H1 (cell line): Measurements from ENCODE around the gene SLC35B2. TPM values are rescaled to one million over a fixed set of nuclear protein-coding genes. Genes with fewer than 3 reads are reported as not detected.

Source experiments
- CTCF ChIA-PET: fragments of 300-600 bp; sonication (Branson Sonifier 250); formaldehyde crosslinking; loops from one replicate; lab custom pipeline; 2021; ENCODE audit not compliant: partially characterized antibody; lab: Charles Lee
- POLR2A ChIA-PET: fragments of 300-600 bp; sonication (Branson Sonifier 250); formaldehyde crosslinking; loops from one replicate; lab custom pipeline; 2021; ENCODE audit warnings: inconsistent platforms; ENCODE audit not compliant: partially characterized antibody; lab: Charles Lee
- DNase-seq, 2 experiments: peaks; one replicate each; pipeline versions ENCODE4 v3.0.0 to v3.0.0-alpha.2; 2010 to 2022; ENCODE audit warnings: low spot score in 2 of 2, low read depth in 1 of 2, mixed read lengths in 1 of 2
- FAIRE-seq: peaks from 2 replicates; lab custom pipeline; 2011; peaks lifted over from hg19 to GRCh38; lab: Jason Lieb, UNC
- H2AFZ ChIP-seq: 2 replicates; pipeline ENCODE4 v1.8.1; 2012; ENCODE audit warnings: low read length, inconsistent platforms
- H2AK5ac ChIP-seq: 2 replicates; pipeline ENCODE4 v1.6.1; 2013; ENCODE audit warnings: low read depth, low read length
- H2BK120ac ChIP-seq: replicated peaks from 2 replicates; pipeline ENCODE3; 2013; ENCODE audit warnings: low read depth, low read length, inconsistent platforms
- H2BK12ac ChIP-seq: 2 replicates; pipeline ENCODE4 v1.6.1; 2013; ENCODE audit warnings: low read depth, low read length
- H2BK15ac ChIP-seq: 2 replicates; pipeline ENCODE4 v1.6.1; 2013; ENCODE audit warnings: low read length
- H2BK20ac ChIP-seq: 2 replicates; pipeline ENCODE4 v1.6.1; 2013; ENCODE audit warnings: low read length
- H2BK5ac ChIP-seq: 2 replicates; pipeline ENCODE4 v1.6.1; 2013; ENCODE audit warnings: low read depth, low read length
- H3K14ac ChIP-seq: 2 replicates; pipeline ENCODE4 v1.6.1; 2013; ENCODE audit warnings: inconsistent platforms; ENCODE audit not compliant: insufficient read length
- H3K18ac ChIP-seq: 2 replicates; pipeline ENCODE4 v1.6.1; 2013; ENCODE audit warnings: low read length; ENCODE audit errors: extremely low read depth
- H3K23ac ChIP-seq: 2 replicates; pipeline ENCODE4 v1.6.1; 2013; ENCODE audit warnings: inconsistent platforms; ENCODE audit not compliant: insufficient read length
- H3K23me2 ChIP-seq: 2 replicates; pipeline ENCODE4 v1.6.1; 2013; ENCODE audit warnings: low read depth, low read length
- H3K27ac ChIP-seq: 2 replicates; pipeline ENCODE4 v1.6.1; 2011; ENCODE audit warnings: low read depth, low read length, inconsistent platforms
- H3K27me3 ChIP-seq, 4 experiments: replicated peaks in 1 of 4; 1 replicate in 1 of 4; 2 replicates in 3 of 4; pipeline versions ENCODE4 v1.6.1 to v1.8.1; 2011 to 2013; ENCODE audit warnings: low read length in 3 of 4, mild to moderate bottlenecking in 3 of 4, inconsistent platforms in 2 of 4, mixed read lengths in 2 of 4, moderate library complexity in 1 of 4; ENCODE audit not compliant: control insufficient read depth in 3 of 4, insufficient read depth in 3 of 4; ENCODE audit errors: extremely low read depth in 1 of 4
- H3K36me3 ChIP-seq, 4 experiments: 2 replicates each; pipeline versions ENCODE4 v1.6.1 to v1.8.1; 2011 to 2013; ENCODE audit warnings: mild to moderate bottlenecking in 4 of 4, low read length in 3 of 4, moderate library complexity in 2 of 4, control low read depth in 1 of 4, inconsistent platforms in 1 of 4; ENCODE audit not compliant: insufficient read depth in 4 of 4, control insufficient read depth in 2 of 4
- H3K4ac ChIP-seq: replicated peaks from 2 replicates; pipeline ENCODE3; 2013; ENCODE audit warnings: low read length, low read depth, mixed read lengths, inconsistent platforms; ENCODE audit not compliant: insufficient read length
- H3K4me1 ChIP-seq, 4 experiments: replicated peaks in 1 of 4; 1 replicate in 1 of 4; 2 replicates in 3 of 4; pipeline versions ENCODE4 v1.6.1 to v1.8.1; 2011 to 2013; ENCODE audit warnings: low read length in 3 of 4, inconsistent platforms in 2 of 4, mixed read lengths in 1 of 4; ENCODE audit not compliant: insufficient read depth in 4 of 4, control insufficient read depth in 3 of 4
- H3K4me2 ChIP-seq, 2 experiments: 2 replicates each; pipeline versions ENCODE4 v1.6.1 to v1.8.1; 2011 to 2013; ENCODE audit warnings: low read depth in 2 of 2, low read length in 2 of 2, control low read depth in 1 of 2, inconsistent platforms in 1 of 2, mild to moderate bottlenecking in 1 of 2; ENCODE audit not compliant: insufficient read depth in 1 of 2
- H3K4me3 ChIP-seq, 4 experiments: fragments of 200-600, 300-600 bp in 1 of 4; sonication (generic), shearing (Covaris generic), sonication (Bioruptor Twin) in 1 of 4; 2 replicates each; pipeline versions ENCODE4 v1.5.1 to v1.8.1; 2011 to 2016; ENCODE audit warnings: low read length in 4 of 4, low read depth in 3 of 4, control low read depth in 2 of 4, inconsistent platforms in 2 of 4, mild to moderate bottlenecking in 2 of 4, mixed read lengths in 1 of 4, moderate library complexity in 1 of 4; ENCODE audit not compliant: insufficient read depth in 2 of 4; ENCODE audit errors: extremely low read depth in 1 of 4
- H3K56ac ChIP-seq: replicated peaks from 2 replicates; pipeline ENCODE3; 2013; ENCODE audit warnings: low read depth, mild to moderate bottlenecking, mixed read lengths, low read length, inconsistent platforms; ENCODE audit not compliant: insufficient read length
- H3K79me1 ChIP-seq: 2 replicates; pipeline ENCODE4 v1.6.1; 2013; ENCODE audit warnings: low read depth, low read length, control low read depth
- H3K79me2 ChIP-seq, 2 experiments: 2 replicates each; pipeline versions ENCODE4 v1.6.1 to v1.8.1; 2012 to 2013; ENCODE audit warnings: low read length in 2 of 2, mild to moderate bottlenecking in 2 of 2, inconsistent platforms in 1 of 2; ENCODE audit not compliant: insufficient read depth in 2 of 2, control insufficient read depth in 1 of 2
- H3K9ac ChIP-seq, 4 experiments: replicated peaks in 1 of 4; 1 replicate in 1 of 4; 2 replicates in 3 of 4; pipeline versions ENCODE4 v1.6.1 to v1.8.1; 2011 to 2013; ENCODE audit warnings: low read depth in 3 of 4, low read length in 3 of 4, control low read depth in 2 of 4, mild to moderate bottlenecking in 2 of 4, moderate library complexity in 2 of 4, inconsistent platforms in 1 of 4; ENCODE audit errors: extremely low read depth in 1 of 4
- H3K9me3 ChIP-seq, 2 experiments: 2 replicates each; pipeline versions ENCODE4 v1.6.1 to v1.8.1; 2012 to 2013; ENCODE audit warnings: mild to moderate bottlenecking in 2 of 2, moderate library complexity in 2 of 2, control low read depth in 1 of 2, inconsistent platforms in 1 of 2, low read depth in 1 of 2, low read length in 1 of 2, mixed read lengths in 1 of 2; ENCODE audit not compliant: insufficient read depth in 2 of 2
- H4K20me1 ChIP-seq, 2 experiments: replicated peaks in 1 of 2; 2 replicates each; pipeline versions ENCODE3 to v1.8.1; 2011 to 2013; ENCODE audit warnings: inconsistent platforms in 2 of 2, low read length in 2 of 2, mild to moderate bottlenecking in 1 of 2; ENCODE audit not compliant: insufficient read depth in 2 of 2, control insufficient read depth in 1 of 2
- H4K5ac ChIP-seq: 2 replicates; pipeline ENCODE4 v1.6.1; 2013; ENCODE audit warnings: low read length, low read depth, mixed read lengths, inconsistent platforms; ENCODE audit not compliant: insufficient read length
- H4K8ac ChIP-seq: 2 replicates; pipeline ENCODE4 v1.8.0; 2013; ENCODE audit warnings: mild to moderate bottlenecking, moderate library complexity, low read length, inconsistent platforms; ENCODE audit not compliant: insufficient read depth; ENCODE audit errors: extremely low read depth
- H4K91ac ChIP-seq: replicated peaks from 2 replicates; pipeline ENCODE3; 2013; ENCODE audit warnings: low read length, mixed read lengths, inconsistent platforms; ENCODE audit not compliant: insufficient read length
- CBX5 ChIP-seq: fragments of 300-800, 300-1000 bp; sonication (generic); IDR thresholded peaks from 2 replicates; pipeline ENCODE4 v1.7.1; 2016; ENCODE audit warnings: antibody characterized with exemption, low read length, low read depth
- CHD2 ChIP-seq: IDR thresholded peaks from 2 replicates; pipeline ENCODE4 v1.6.1; 2012; ENCODE audit warnings: low read length, improper control_type of control experiment
- NANOG ChIP-seq: IDR thresholded peaks from 2 replicates; pipeline ENCODE4 v1.6.1; 2011; ENCODE audit warnings: low read length, low read depth, mild to moderate bottlenecking, inconsistent platforms; ENCODE audit not compliant: insufficient read depth, poor library complexity, severe bottlenecking
- NRF1 ChIP-seq: IDR thresholded peaks from 2 replicates; pipeline ENCODE4 v1.6.1; 2011; ENCODE audit warnings: mild to moderate bottlenecking, low read depth, low read length, improper control_type of control experiment
- POLR2A ChIP-seq, 2 experiments: IDR thresholded peaks; 1 replicate in 1 of 2; 2 replicates in 1 of 2; pipeline ENCODE4 v1.6.1; 2011; ENCODE audit warnings: low read depth in 2 of 2, low read length in 2 of 2, mild to moderate bottlenecking in 2 of 2; ENCODE audit errors: control extremely low read depth in 1 of 2
- POLR2AphosphoS5 ChIP-seq: IDR thresholded peaks from 2 replicates; pipeline ENCODE4 v1.6.1; 2011; ENCODE audit warnings: low read depth, low read length
- RFX5 ChIP-seq: IDR thresholded peaks from 2 replicates; pipeline ENCODE4 v1.6.1; 2011; ENCODE audit warnings: low read depth, low read length, improper control_type of control experiment, borderline replicate concordance
- SP1 ChIP-seq: IDR thresholded peaks from 2 replicates; pipeline ENCODE4 v1.6.1; 2011; ENCODE audit warnings: low read depth, low read length
- SP2 ChIP-seq: IDR thresholded peaks from 2 replicates; pipeline ENCODE4 v1.6.1; 2012; ENCODE audit warnings: mild to moderate bottlenecking, low read length, inconsistent platforms
- WGBS, 2 experiments: shearing (Covaris generic) in 1 of 2; methylation state at CpG; one replicate each; pipeline versions ENCODE4 v1.1.6 to v1.1.7; 2013 to 2015; ENCODE audit warnings: low lambda C conversion rate in 2 of 2, mixed read lengths in 2 of 2, inconsistent platforms in 1 of 2, low coverage in 1 of 2, missing lambda C conversion rate in 1 of 2; ENCODE audit not compliant: insufficient replicate concordance in 2 of 2, insufficient coverage in 1 of 2, insufficient read length in 1 of 2; ENCODE audit errors: extremely low coverage in 1 of 2, missing lambda C conversion rate in 1 of 2; 5-methylcytosine and 5-hydroxymethylcytosine counted together
- polyA plus RNA-seq, 7 experiments: library from polyadenylated mRNA; depleted of rRNA in 3 of 7; stranded (reverse) in 5 of 7; unstranded in 2 of 7; fragments of >200 nt in 5 of 7; fragments of 200-250 nt in 2 of 7; gene quantifications; 1 replicate in 5 of 7; 2 replicates in 1 of 7; 4 replicates in 1 of 7; pipeline versions ENCODE4 v1.2.1 to v1.2.3, GENCODE V29; 2011 to 2013; ENCODE audit warnings: missing spikeins in 2 of 7, mixed read lengths in 2 of 7
- total RNA-seq: library from RNA; stranded (reverse); fragmentation: NEBNext Ultra II Directional; extraction: Animal tissue kit (Norgen Biotek cat#: 25700); gene quantifications from 2 replicates; pipeline ENCODE4 v1.2.1, GENCODE V29; 2021

SLC35B2 gene
- total and polyA plus RNA-seq, 2 of the 8 experiments (the other 6 are each of a cell fraction or from before 2014, with no cell fraction given): 29.5 to 65.0 TPM

- Histone ChIP-seq H2BK15ac (no peak overlapping the region), H3K4me2 (peak overlapping the region; percentile 12 to 65; a peak in 1 of 4 replicates), H4K5ac (no peak overlapping the region), H3K23me2 (peaks cover 12% of the 10 kb centered on the region), H3K27ac (no peak overlapping the region), H3K23ac (no peak overlapping the region), H3K14ac (no peak overlapping the region), H3K9me3 (no peaks in the 10 kb centered on the region), H3K4ac (no peak overlapping the region), H3K27me3 (no peaks in the 10 kb centered on the region), H3K79me2 (peaks cover 27 to 56% of the 10 kb centered on the region in 2 experiments), H2BK5ac (no peak overlapping the region), H4K91ac (no peak overlapping the region), H2AK5ac (no peak overlapping the region), H3K56ac (no peak overlapping the region), H2AFZ (no peak overlapping the region), H3K4me1 (peaks cover 5 to 18% (median 12%) of the 10 kb centered on the region in 4 experiments), H2BK20ac (no peak overlapping the region), H4K20me1 (peaks cover 37 to 44% of the 10 kb centered on the region in 2 experiments), H3K4me3 (peak overlapping the region in 1 of 4 experiments; percentile 96; a peak in 2 of 8 replicates), H3K36me3 (peaks cover 54 to 74% (median 67%) of the 10 kb centered on the region in 4 experiments), H2BK12ac (no peak overlapping the region), H4K8ac (no peak overlapping the region), H3K79me1 (no peaks in the 10 kb centered on the region; the same call in 1 of the 2 replicates), H3K9ac (no peak overlapping the region), H2BK120ac (no peak overlapping the region)
- no peak for FAIRE-seq
- DNase-seq: no peak
- WGBS, 2 experiments: 91 to 100% methylated on average over 1 to 6 of the region's 6 CpGs
- ChIA-PET CTCF (interaction anchor here (0.7 to 8.1 kb wide), 3 partner anchors 14 to 1940 kb away, joined by 3 to 102 read pairs (median 19); no protein-coding TSS in a partner anchor), POLR2A (interaction anchor here (0.8 to 18.9 kb wide), 18 partner anchors 8 to 134 kb away, joined by 3 to 581 read pairs (median 6); partner anchors contain the start of genes CAPN11, HSP90AB1, NFKBIE and SLC29A1)
- TF ChIP-seq CHD2 (no peak), NANOG (no peak), POLR2A (IDR thresholded peaks at IDR 0.05; ENCODE audit: control extremely low read depth in 1 of 2, low read depth in 2 of 2, low read length in 2 of 2) (peak in 1 of 2 experiments; percentile 31), SP1 (no peak; the same call in 1 of the 2 replicates), SP2 (no peak), CBX5 (no peak), RFX5 (no peak), NRF1 (no peak), POLR2AphosphoS5 (peak; percentile 87)
- TF ChIP-seq, all 59 proteins: peak for 2
- no peak overlapping the region for H3K18ac ChIP-seq
Observed at GRCh38 chr6:44250067-44250717, 7.1 kb downstream of the SLC35B2 start.
